SK-N-SH (cell line): ENCODE data around the gene ANK2. TPM values are rescaled to one million over a fixed set of nuclear protein-coding genes. Genes with fewer than 3 reads are reported as not detected.

Experiments
- CTCF ChIA-PET: fragments of 300-600, 350-600 bp; formaldehyde crosslinking; extraction: SDS; loops from one replicate; lab custom pipeline; 2021; lab: Yijun Ruan, JAX
- POLR2A ChIA-PET: fragments of 350-600 bp; sonication (Branson Sonifier 250); formaldehyde crosslinking; extraction: SDS; loops from one replicate; lab custom pipeline; 2020; ENCODE audit warnings: antibody characterized with exemption, inconsistent platforms; lab: Yijun Ruan, JAX
- DNase-seq: peaks from one replicate; pipeline ENCODE4 v3.0.0; 2012
- H2AFZ ChIP-seq: fragments of 200-600 bp; sonication (generic); 2 replicates; pipeline ENCODE4 v1.8.1; 2016; ENCODE audit warnings: antibody characterized with exemption, mild to moderate bottlenecking, low read depth
- H3F3A ChIP-seq: fragments of 200-600 bp; sonication (generic); replicated peaks from 2 replicates; pipeline ENCODE3; 2016; ENCODE audit warnings: antibody characterized with exemption, mild to moderate bottlenecking; ENCODE audit not compliant: insufficient read depth
- H3K27ac ChIP-seq, 2 experiments: fragments of 200-500 bp in 1 of 2; fragments of 200-600 bp in 1 of 2; sonication (Bioruptor generic) in 1 of 2; sonication (generic), shearing (Covaris generic) in 1 of 2; 2 replicates each; pipeline versions ENCODE4 v1.5.1 to v1.6.1; 2014 to 2016; ENCODE audit warnings: low read depth in 2 of 2, inconsistent platforms in 1 of 2, low read length in 1 of 2, mild to moderate bottlenecking in 1 of 2, mixed read lengths in 1 of 2
- H3K27me3 ChIP-seq: fragments of 200-600 bp; sonication (generic), shearing (Covaris generic); 2 replicates; pipeline ENCODE4 v1.6.1; 2016; ENCODE audit warnings: mixed run types; ENCODE audit not compliant: insufficient read depth
- H3K36me3 ChIP-seq, 2 experiments: fragments of 200-500 bp in 1 of 2; fragments of 200-600 bp in 1 of 2; sonication (Bioruptor generic) in 1 of 2; sonication (generic) in 1 of 2; replicated peaks in 1 of 2; 2 replicates each; pipeline versions ENCODE3 to v1.5.1; 2014 to 2016; ENCODE audit warnings: low read length in 1 of 2, mild to moderate bottlenecking in 1 of 2; ENCODE audit not compliant: insufficient read depth in 2 of 2, control insufficient read depth in 1 of 2
- H3K4me1 ChIP-seq, 2 experiments: fragments of 200-500 bp in 1 of 2; fragments of 200-600 bp in 1 of 2; sonication (Bioruptor generic) in 1 of 2; sonication (generic), shearing (Covaris generic) in 1 of 2; 2 replicates each; pipeline versions ENCODE4 v1.5.1 to v1.6.1; 2014 to 2016; ENCODE audit warnings: low read depth in 1 of 2, low read length in 1 of 2, mixed run types in 1 of 2; ENCODE audit not compliant: insufficient read depth in 2 of 2, control insufficient read depth in 1 of 2
- H3K4me2 ChIP-seq: fragments of 200-600 bp; sonication (generic), shearing (Covaris generic); 2 replicates; pipeline ENCODE4 v1.6.1; 2017; ENCODE audit warnings: mixed run types
- H3K4me3 ChIP-seq, 2 experiments: fragments of 200-500 bp in 1 of 2; fragments of 200-600 bp in 1 of 2; sonication (Bioruptor generic) in 1 of 2; sonication (generic), shearing (Covaris generic) in 1 of 2; 2 replicates each; pipeline versions ENCODE4 v1.5.1 to v1.8.1; 2014 to 2016; ENCODE audit warnings: low read depth in 2 of 2, inconsistent platforms in 1 of 2, low read length in 1 of 2, mild to moderate bottlenecking in 1 of 2, mixed read lengths in 1 of 2, moderate library complexity in 1 of 2
- H3K79me2 ChIP-seq: fragments of 200-600 bp; sonication (generic); 2 replicates; pipeline ENCODE4 v1.8.1; 2017; ENCODE audit warnings: mild to moderate bottlenecking; ENCODE audit not compliant: insufficient read depth
- H3K9ac ChIP-seq: fragments of 200-600 bp; sonication (generic); 2 replicates; pipeline ENCODE4 v1.6.1; 2017; ENCODE audit warnings: mixed run types
- H3K9me2 ChIP-seq: fragments of 200-600 bp; sonication (generic); 2 replicates; pipeline ENCODE4 v1.6.1; 2017; ENCODE audit warnings: mixed run types
- H3K9me3 ChIP-seq: fragments of 200-600 bp; sonication (generic); 2 replicates; pipeline ENCODE4 v1.6.1; 2017; ENCODE audit warnings: mixed run types, mild to moderate bottlenecking, moderate library complexity
- H4K20me1 ChIP-seq: fragments of 200-600 bp; sonication (generic); 2 replicates; pipeline ENCODE4 v1.6.1; 2017; ENCODE audit warnings: mild to moderate bottlenecking, mixed run types; ENCODE audit not compliant: insufficient read depth
- CHD2 ChIP-seq: fragments of 150-350 bp; IDR thresholded peaks from 2 replicates; pipeline ENCODE4 v1.6.1; 2018; ENCODE audit warnings: low read length; ENCODE audit not compliant: partially characterized antibody
- ELF1 ChIP-seq: IDR thresholded peaks from 2 replicates; pipeline ENCODE4 v1.4.0; 2012
- GABPA ChIP-seq: IDR thresholded peaks from 2 replicates; pipeline ENCODE4 v1.4.0; 2012; ENCODE audit warnings: low read depth, mild to moderate bottlenecking
- IRF3 ChIP-seq: fragments of 150-350 bp; IDR thresholded peaks from 2 replicates; pipeline ENCODE4 v1.6.1; 2016; ENCODE audit warnings: mild to moderate bottlenecking, low read depth, low read length
- MEF2A ChIP-seq: IDR thresholded peaks from 2 replicates; pipeline ENCODE4 v1.4.0; 2012; ENCODE audit warnings: low read depth, borderline replicate concordance
- MXI1 ChIP-seq: IDR thresholded peaks from 2 replicates; pipeline ENCODE4 v1.6.1; 2012; ENCODE audit warnings: mild to moderate bottlenecking, low read depth, low read length, improper control_type of control experiment
- NFIC ChIP-seq: IDR thresholded peaks from 2 replicates; pipeline ENCODE4 v1.4.0; 2012; ENCODE audit warnings: borderline replicate concordance
- NRF1 ChIP-seq: IDR thresholded peaks from 2 replicates; pipeline ENCODE4 v1.6.1; 2012; ENCODE audit warnings: low read depth, mild to moderate bottlenecking, low read length
- POLR2AphosphoS5 ChIP-seq: IDR thresholded peaks from 2 replicates; pipeline ENCODE4 v1.6.1; 2012; ENCODE audit warnings: low read depth, low read length
- RCOR1 ChIP-seq: fragments of 150-350 bp; IDR thresholded peaks from 2 replicates; pipeline ENCODE4 v1.6.1; 2017; ENCODE audit warnings: antibody characterized with exemption, low read length
- RXRA ChIP-seq: IDR thresholded peaks from 2 replicates; pipeline ENCODE4 v1.4.0; 2012; ENCODE audit warnings: low read depth, mild to moderate bottlenecking, borderline replicate concordance
- SIN3A ChIP-seq: IDR thresholded peaks from 2 replicates; pipeline ENCODE4 v1.6.1; 2012; ENCODE audit warnings: low read depth, mild to moderate bottlenecking, low read length, moderate library complexity, borderline replicate concordance
- TAF1 ChIP-seq: IDR thresholded peaks from 2 replicates; pipeline ENCODE4 v1.6.1; 2012; ENCODE audit warnings: low read depth, mild to moderate bottlenecking, low read length, moderate library complexity, borderline replicate concordance
- TEAD4 ChIP-seq: IDR thresholded peaks from 2 replicates; pipeline ENCODE4 v1.4.0; 2012; ENCODE audit warnings: mild to moderate bottlenecking, borderline replicate concordance; ENCODE audit not compliant: insufficient read depth
- YY1 ChIP-seq: IDR thresholded peaks from 2 replicates; pipeline ENCODE4 v1.4.0; 2012; ENCODE audit warnings: low read depth, mild to moderate bottlenecking
- WGBS: methylation state at CpG from one replicate; pipeline ENCODE4 v1.1.6; 2017; ENCODE audit warnings: low lambda C conversion rate; 5-methylcytosine and 5-hydroxymethylcytosine counted together
- polyA plus RNA-seq, 3 experiments: library from polyadenylated mRNA; depleted of rRNA; stranded (reverse); fragments of >200 nt; gene quantifications; 2 replicates each; pipeline ENCODE4 v1.2.3, GENCODE V29; 2012
- TF ChIP-seq, protein P1 (sequence below): IDR thresholded peaks from 2 replicates; pipeline ENCODE4; 2012
- TF ChIP-seq, protein P2 (sequence below): fragments of 200-600 bp; sonication (generic); IDR thresholded peaks from 2 replicates; pipeline ENCODE4 v1.6.1; 2017; ENCODE audit warnings: antibody characterized with exemption, mild to moderate bottlenecking, moderate library complexity
- TF ChIP-seq, protein P3 (sequence below): IDR thresholded peaks from 2 replicates; pipeline ENCODE4 v1.4.0; 2012; ENCODE audit warnings: low read depth, borderline replicate concordance

The ANK2 gene
- polyA plus RNA-seq, 1 of the 3 experiments (the other 2 are of a cell fraction): 0.69 TPM

DNA sequence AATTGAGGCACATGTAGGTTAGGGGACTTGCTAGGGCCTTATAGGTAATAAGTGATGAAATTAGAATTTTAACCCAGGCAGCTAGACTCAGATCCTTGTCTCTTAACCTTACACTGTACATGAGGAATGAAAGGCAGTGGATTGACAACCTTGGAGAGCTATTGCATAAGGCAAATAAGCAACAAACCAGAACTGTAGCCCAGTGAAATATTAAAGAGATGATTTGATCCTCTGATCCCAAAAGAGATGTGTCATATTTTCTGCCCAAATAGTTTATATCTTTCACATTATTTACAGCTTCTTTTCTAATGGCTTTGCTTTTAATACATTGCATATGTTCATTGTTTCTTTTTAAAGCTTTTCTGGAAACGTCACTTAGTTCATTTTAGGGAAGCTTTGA, 252.6 kb downstream of the ANK2 start (continued):
- TF ChIP-seq, protein P1, sequence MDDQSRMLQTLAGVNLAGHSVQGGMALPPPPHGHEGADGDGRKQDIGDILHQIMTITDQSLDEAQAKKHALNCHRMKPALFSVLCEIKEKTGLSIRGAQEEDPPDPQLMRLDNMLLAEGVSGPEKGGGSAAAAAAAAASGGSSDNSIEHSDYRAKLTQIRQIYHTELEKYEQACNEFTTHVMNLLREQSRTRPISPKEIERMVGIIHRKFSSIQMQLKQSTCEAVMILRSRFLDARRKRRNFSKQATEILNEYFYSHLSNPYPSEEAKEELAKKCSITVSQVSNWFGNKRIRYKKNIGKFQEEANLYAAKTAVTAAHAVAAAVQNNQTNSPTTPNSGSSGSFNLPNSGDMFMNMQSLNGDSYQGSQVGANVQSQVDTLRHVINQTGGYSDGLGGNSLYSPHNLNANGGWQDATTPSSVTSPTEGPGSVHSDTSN: no peak
- TF ChIP-seq SIN3A: no peak

DNA sequence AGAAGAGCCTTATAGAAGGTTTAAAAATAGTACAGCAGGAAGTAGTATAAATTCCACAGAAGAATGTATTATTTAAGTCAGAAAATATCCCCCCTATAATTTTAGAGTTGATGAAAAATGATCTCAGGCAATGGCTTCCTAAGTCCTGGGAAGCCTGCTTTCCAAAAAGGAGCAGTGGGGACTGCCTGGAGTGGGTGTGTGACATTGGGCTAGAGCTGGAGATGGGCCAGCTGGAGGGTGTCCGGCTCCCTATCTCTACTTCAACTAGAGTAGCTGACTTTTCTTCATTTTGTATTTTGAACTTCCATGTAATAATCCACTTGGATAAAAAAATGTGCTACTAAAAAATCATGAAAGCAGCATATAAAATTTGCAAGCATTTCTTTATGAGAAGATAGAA, 253.9 kb downstream of the ANK2 start:
- H3K4me3 ChIP-seq: no peak overlapping the region
- TF ChIP-seq TAF1: no peak
- TF ChIP-seq, protein P2, sequence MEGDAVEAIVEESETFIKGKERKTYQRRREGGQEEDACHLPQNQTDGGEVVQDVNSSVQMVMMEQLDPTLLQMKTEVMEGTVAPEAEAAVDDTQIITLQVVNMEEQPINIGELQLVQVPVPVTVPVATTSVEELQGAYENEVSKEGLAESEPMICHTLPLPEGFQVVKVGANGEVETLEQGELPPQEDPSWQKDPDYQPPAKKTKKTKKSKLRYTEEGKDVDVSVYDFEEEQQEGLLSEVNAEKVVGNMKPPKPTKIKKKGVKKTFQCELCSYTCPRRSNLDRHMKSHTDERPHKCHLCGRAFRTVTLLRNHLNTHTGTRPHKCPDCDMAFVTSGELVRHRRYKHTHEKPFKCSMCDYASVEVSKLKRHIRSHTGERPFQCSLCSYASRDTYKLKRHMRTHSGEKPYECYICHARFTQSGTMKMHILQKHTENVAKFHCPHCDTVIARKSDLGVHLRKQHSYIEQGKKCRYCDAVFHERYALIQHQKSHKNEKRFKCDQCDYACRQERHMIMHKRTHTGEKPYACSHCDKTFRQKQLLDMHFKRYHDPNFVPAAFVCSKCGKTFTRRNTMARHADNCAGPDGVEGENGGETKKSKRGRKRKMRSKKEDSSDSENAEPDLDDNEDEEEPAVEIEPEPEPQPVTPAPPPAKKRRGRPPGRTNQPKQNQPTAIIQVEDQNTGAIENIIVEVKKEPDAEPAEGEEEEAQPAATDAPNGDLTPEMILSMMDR: no peak
- no peak for TF ChIP-seq NRF1
- no peak for TF ChIP-seq RCOR1
- no peak for TF ChIP-seq RXRA
- TF ChIP-seq, protein P3, sequence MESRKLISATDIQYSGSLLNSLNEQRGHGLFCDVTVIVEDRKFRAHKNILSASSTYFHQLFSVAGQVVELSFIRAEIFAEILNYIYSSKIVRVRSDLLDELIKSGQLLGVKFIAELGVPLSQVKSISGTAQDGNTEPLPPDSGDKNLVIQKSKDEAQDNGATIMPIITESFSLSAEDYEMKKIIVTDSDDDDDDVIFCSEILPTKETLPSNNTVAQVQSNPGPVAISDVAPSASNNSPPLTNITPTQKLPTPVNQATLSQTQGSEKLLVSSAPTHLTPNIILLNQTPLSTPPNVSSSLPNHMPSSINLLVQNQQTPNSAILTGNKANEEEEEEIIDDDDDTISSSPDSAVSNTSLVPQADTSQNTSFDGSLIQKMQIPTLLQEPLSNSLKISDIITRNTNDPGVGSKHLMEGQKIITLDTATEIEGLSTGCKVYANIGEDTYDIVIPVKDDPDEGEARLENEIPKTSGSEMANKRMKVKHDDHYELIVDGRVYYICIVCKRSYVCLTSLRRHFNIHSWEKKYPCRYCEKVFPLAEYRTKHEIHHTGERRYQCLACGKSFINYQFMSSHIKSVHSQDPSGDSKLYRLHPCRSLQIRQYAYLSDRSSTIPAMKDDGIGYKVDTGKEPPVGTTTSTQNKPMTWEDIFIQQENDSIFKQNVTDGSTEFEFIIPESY: no peak
- no peak for TF ChIP-seq MXI1
- no peak for TF ChIP-seq GABPA
- no peak for TF ChIP-seq SIN3A
- no peak for TF ChIP-seq TEAD4
- no peak for TF ChIP-seq IRF3
- TF ChIP-seq POLR2AphosphoS5: no peak
- TF ChIP-seq YY1: no peak
- no peak for TF ChIP-seq ELF1
- TF ChIP-seq NFIC: no peak
- no peak for TF ChIP-seq MEF2A
- TF ChIP-seq CHD2: no peak
- H3F3A ChIP-seq: no peaks in the 10 kb centered on the region
- no peaks in the 10 kb centered on the region for H3K9me2 ChIP-seq
- ChIA-PET CTCF (interaction anchor here (0.8 to 0.9 kb wide), 2 partner anchors 9 to 10 kb away, joined by 3 to 4 read pairs; no protein-coding TSS in a partner anchor), POLR2A (no interaction called here)
- H3K9me3 ChIP-seq: no peaks in the 10 kb centered on the region
- H4K20me1 ChIP-seq: no peaks in the 10 kb centered on the region
- H3K79me2 ChIP-seq: no peaks in the 10 kb centered on the region
- 100% methylated on average over 1 of the region's 1 CpG for WGBS
- H3K36me3 ChIP-seq: no peaks in the 10 kb centered on the region
- no peak for DNase-seq
- H3K27ac ChIP-seq: no peak overlapping the region
- H3K9ac ChIP-seq: no peak overlapping the region
- H2AFZ ChIP-seq: peak overlapping the region; percentile 21; the same call in 1 of the 2 replicates
- no peaks in the 10 kb centered on the region for H3K27me3 ChIP-seq
- H3K4me2 ChIP-seq: no peak overlapping the region
- 0 out of 4 replicates have a peak, but pooled peaks cover 0 to 3% of the 10 kb centered on the region in 2 experiments for H3K4me1 ChIP-seq
